Activated T-cell treated with anti-CD3 and anti-CD28 coated beads for 4 hours (primary cell): ENCODE data around the gene CAPN15.

Experiments used
- DNase-seq: peaks from one replicate; pipeline ENCODE4 v3.0.0-alpha.2; 2020

CAPN15 gene

GRCh38 chr16:580141-580945 is 52.8 kb downstream of the CAPN15 start:
- no peak for DNase-seq

DNA sequence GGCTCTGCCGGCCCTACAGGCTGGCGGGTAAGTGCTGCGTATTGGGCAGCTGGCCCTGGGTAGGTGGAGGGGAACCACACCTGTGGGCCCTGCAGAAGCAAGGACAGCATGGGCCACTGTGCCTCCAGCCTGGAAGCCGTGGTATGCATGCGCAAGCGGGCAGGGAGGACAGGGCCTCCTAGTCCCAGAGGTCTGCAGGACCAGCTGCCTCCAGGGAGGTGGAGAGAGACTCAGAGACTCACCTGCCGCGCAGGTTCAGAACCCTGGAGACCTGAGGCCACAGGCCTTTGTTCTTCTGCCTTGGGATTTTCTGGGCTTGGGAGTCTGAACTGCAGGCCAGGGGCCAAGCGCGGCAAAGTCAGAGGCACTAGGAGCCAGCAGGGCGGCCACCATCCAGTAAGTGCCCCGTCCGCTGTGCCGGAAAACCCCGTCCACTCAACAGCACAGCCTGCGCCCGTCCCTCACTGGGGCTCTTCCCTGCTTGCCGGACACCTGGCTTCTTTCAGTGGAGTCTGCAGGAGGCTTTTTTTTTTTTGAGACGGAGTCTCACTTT is 53.5 kb downstream of the CAPN15 start:
- DNase-seq, result no peak

DNA sequence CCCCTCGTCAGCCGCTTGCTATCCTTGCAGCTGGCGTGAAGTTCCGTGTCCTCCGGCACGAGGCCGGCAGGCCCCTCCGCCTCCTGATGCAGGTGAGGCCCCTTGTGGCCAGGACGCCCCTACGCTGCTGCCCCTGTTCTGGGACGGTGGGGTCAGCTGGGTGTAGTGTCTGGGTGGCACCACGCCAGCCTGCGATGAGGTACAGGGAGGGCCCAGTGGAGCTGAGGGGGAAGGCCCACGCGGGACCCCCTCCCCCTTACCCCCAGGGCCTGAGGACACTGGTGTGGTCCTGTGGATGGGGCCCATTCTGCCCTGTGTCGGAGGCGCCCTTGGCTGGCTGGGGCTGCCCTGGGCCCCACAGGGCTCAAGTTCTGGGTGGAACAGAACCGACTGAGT is 54.7 kb downstream of the CAPN15 start:
- no peak for DNase-seq

DNA sequence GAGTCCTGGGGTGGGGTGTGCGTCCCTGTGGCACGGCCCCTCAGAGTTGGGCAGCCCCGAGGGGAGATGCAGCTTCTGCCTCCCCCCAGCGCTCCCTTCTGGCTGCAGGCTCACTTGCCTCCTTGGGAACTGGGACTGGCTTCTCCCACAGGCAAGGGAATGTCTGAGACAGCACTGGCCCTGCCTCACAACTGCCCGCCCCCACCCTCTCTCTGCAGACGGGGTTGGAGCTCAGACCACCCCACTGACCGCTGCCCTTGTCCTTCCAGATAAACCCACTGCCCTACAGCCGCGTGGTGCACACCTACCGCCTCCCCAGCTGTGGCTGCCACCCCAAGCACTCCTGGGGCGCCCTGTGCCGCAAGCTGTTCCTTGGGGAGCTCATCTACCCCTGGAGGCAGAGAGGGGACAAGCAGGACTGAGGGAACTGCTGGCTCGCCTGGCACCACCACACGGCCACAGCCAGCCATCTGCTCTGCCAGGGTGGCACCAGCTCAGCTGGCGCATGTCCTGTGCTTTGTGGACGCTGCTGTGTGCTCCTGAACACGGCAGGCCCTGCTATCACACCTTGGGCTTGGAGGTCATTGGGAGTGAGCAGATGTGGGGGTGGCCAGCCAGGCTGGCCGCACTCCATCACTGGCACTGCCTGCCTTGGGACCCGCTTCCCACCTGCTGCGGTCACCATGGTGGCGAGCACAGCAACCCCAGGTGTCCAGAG is 55.3 kb downstream of the CAPN15 start:
- no peak for DNase-seq

GRCh38 chr16:583470-583814 is 55.9 kb downstream of the CAPN15 start:
- no peak for DNase-seq

DNA sequence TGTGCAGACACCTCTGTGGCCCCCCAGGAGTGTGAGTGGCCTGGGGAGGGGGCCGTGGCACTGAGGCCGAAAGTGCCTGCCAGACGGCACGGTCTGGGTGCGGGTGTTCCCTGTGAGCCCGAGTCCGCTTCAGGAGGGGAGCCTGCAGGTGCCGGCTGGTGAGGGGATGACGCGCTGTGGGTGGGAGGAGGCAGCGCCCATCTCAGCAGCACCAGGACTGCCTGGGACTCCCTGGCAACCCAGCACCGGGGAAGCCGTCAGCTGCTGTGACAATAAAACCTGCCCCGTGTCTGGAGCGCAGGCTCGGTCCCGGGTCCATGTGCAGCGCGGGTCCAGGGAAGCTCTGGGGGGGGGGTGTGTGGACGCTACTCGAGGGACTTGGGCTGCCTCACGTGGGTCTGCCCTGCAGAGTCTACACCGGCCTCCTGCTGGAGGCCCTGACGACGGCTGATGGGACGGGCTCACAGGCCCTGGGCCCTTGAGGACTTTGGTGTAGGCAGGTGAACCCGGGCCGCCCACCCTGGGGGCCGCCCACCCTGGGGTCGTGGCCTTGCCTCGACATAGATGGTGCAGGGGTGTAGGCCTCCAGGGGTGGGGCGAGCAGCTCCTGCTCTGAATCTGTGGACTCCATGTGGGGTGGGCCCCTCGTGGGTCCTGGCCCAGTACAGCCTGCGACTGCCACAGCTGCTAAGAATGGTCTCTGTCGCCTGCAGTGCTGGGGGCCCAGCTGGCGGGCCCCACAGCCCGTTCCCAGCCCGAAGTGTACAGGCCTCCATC is 56.5 kb downstream of the CAPN15 start:
- DNase-seq, result no peak

- no peak for DNase-seq
Observed at GRCh38 chr16:585351-585750, 57.8 kb downstream of the CAPN15 start.

GRCh38 chr16:586047-586644 is 58.6 kb downstream of the CAPN15 start:
- DNase-seq, result no peak

DNA sequence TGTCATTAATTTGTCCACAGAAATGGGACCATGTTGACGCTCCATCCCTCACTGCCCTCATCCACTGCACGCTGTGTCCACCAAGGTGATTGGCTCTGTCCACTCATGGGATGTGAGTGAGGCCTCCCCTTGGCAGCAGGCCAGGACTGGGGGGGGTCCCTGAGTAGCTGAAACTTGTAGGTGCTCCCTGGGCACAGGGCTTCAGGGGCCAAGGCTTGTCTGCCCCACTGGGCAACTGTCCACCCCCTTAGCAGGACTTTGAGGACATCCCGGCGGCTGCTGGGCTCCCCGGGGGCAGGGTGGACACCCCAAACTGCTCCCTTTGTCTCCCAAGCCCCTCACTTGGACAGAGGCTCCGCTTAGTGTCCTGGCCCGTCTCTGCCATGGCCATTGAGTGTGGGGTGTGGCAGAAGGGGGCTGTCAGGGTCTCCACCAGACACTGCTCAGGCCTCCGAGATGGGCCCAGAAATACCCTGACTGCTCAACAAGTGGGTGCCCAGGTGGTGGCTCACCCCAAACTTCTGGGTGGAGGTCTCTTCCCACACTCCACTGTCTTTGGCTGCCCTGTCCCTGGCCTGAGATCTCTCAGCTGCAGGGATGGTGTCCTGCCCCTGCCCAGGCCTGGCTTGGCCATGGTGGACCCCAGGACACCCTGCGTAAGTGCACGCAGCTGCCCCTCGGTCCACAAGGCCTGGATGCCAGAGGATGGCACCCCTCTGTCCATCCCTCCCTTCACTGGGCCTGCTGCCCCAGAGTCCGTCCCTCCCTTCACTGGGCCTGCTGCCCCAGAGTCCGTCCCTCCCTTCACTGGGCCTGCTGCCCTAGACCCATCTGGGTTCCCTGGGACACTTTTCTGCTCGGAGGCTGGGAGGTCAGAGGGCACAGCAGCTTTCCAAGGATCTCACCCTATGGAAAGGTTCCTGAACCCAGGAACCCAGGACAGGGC is 59.4 kb downstream of the CAPN15 start:
- no peak for DNase-seq

- DNase-seq, result peak; percentile 51
Observed at GRCh38 chr16:588639-588888, 61.1 kb downstream of the CAPN15 start.

DNA sequence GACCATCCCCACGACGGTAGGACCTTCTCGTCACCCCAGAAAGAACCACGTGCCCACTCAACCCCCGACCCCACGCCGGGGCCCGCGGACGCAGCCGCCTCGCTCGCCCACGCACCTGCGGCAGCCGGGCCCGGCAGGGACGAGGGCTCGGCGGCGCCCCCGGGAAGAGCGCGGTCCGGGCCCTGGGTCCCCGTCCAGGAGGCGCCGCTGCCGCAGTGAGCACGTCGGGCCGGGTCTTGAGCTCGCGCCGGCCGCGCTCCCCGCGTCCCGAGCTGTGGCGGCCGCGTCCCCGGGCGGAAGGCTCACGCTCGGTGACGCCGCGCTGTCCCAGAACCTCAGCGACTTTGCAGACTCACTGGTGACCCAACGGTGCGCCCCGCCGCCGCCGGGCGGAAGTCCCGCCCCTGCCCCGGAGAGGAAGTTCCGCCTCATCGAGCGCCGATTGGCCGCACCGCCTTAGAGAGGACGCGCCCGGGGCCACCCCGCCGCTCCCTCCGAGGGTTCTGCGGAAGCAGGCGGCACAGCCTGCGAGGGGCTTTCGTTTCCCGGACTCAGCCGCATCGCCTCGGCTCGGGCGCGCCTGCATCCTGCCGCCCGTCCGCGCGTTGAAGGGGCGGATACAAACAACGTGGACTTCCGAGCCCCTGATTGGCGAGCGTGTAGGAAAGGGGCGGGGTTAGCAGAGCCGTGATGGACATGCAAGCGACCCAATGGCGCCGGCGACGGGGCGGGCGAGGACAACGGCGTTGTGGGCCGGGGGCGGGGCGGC is 61.6 kb downstream of the CAPN15 start:
- peak; percentile 98 for DNase-seq

- peak; percentile 99 for DNase-seq
Observed at GRCh38 chr16:589658-590187, 62.2 kb downstream of the CAPN15 start, which contains the start of gene RAB40C. RAB40C (plus strand) TSS chr16:590066; CDS start chr16:590292, 226 bp downstream.

DNA sequence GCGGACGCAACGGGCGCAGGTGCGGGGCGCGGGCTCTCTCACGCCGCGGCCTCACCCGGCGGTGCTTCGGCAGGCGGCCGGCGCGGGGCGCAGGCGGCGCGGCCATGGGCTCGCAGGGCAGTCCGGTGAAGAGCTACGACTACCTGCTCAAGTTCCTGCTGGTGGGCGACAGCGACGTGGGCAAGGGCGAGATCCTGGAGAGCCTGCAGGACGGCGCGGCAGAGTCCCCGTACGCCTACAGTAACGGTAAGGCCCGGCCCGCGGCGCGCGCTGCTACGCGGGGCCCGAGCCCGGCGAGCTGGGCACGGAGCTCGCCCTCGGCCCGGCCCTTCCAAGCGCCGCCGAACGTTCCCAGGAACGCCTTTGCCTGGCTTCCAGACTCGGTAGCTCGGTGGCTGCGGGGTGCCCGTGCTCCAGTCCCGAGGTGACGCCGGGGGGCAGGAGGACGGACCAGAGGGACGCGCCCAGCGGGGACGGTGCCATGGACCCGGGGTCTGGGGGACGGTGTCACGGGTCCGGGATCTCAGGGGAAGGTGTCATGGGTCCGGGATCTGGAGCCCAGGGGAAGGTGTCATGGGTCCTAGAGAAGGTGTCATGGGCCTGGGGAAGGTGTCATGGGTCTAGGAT is 62.8 kb downstream of the CAPN15 start:
- DNase-seq, result no peak

DNA sequence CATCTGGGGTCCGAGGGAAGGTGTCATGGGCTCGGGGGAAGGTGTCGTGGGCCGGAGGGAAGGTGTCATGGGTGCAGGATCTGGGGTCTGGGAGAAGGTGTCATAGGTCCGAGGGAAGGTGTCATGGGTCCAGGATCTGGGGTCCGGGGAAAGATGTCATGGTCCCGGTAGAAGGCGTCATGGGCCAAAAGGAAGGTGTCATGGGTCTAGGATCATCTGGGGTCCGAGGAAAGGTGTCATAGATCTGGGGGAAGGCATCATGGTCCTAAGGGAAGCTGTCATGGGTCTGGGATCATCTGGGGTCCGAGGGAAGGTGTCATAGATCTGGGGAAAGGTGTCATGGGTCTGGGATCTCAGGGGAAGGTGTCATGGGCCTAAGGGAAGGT is 63.3 kb downstream of the CAPN15 start:
- DNase-seq, result no peak

DNA sequence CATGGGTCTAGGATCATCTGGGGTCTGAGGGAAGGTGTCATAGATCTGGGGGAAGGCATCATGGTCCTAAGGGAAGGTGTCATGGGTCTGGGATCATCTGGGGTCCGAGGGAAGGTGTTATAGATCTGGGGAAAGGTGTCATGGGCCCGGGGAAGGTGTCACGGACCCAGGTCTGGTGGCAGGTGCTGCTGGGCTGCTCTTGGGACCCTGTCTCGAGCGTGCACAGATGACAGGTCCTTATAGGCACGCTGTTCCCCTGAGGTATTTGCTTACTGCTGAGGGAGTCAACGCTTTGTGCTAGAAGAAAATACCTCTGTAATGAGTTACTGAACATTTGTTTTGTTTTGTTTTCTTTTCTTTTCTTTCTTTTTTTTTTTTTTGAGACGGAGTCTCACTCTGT is 63.7 kb downstream of the CAPN15 start:
- no peak for DNase-seq

DNA sequence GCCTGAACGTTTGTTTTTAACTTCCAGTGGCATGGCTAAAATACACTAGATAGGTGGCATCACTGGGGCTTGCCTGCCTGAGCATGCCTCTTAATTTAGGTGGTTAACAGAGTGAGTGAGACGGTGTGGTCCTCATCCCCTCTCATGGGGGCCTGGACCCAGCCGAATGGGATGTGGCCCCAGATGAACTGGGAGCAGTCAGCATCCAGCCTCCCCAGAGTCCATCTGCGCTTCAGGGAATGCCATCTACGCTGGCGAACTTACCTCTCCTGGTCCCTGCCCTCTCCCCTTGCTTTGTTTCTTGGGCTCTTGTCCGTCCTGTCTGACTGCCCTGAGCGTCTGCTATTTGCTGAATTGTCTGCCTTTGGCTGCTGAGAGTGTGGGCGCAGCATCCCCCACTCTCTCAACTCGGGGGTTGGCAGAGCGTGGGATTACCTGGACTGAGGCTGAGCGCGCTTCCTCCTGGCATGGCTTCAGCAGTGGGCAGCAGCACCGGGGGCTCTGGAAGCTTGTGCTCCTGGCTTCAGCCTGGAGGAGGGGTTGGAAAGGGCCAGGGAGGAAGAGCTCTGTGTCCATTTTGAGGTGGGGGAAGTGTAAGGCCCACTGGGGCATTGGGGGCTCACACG is 64.5 kb downstream of the CAPN15 start:
- DNase-seq, result no peak

GRCh38 chr16:592518-593306 is 65.2 kb downstream of the CAPN15 start:
- DNase-seq, result no peak

DNA sequence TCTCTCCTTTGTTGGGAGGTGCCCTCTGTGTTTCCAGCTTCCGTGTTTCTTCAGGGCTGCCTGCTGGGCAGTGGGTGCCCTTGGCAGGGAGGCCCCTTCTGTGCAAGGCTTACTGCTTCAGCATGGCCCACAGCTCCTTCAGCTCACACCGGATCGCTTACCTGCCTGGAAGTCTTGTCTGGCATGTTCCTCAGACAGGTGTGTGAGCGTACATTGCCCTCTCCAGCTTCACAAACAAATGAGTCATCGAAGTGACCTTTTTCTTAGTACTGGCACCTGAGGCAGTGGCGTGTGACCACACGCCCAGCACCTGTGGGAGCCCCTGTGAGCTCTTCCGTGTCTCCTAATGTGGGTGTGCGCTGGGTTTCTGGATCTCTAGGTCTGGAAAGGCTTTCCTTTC is 65.9 kb downstream of the CAPN15 start:
- no peak for DNase-seq

GRCh38 chr16:593807-594206 is 66.3 kb downstream of the CAPN15 start:
- DNase-seq, result no peak
